SK-MEL-5 (cell line): Measurements from ENCODE around the gene FLCN. TPM values are rescaled to one million over a fixed set of nuclear protein-coding genes. Genes with fewer than 3 reads are reported as not detected.

Experiments
- DNase-seq: peaks from one replicate; pipeline ENCODE4 v3.0.0-alpha.2; 2016; ENCODE audit warnings: low read depth, low spot score
- in situ Hi-C: cut with HindIII; loops from 2 replicates; pipeline ENCODE4 v1.10.0; 2016; ENCODE audit warnings: low sequenced_read_pairs, high pct_unique_total_duplicates, low pct_unique_long_range_greater_than_20kb
- total RNA-seq: library from RNA; depleted of rRNA; stranded (reverse); fragments of >200 nt; shearing (Covaris generic); gene quantifications from 2 replicates; pipeline ENCODE4 v1.2.3, GENCODE V29; 2014

FLCN gene
- total RNA-seq, 1 experiment from 2014 or later, result 37.2 TPM

DNA sequence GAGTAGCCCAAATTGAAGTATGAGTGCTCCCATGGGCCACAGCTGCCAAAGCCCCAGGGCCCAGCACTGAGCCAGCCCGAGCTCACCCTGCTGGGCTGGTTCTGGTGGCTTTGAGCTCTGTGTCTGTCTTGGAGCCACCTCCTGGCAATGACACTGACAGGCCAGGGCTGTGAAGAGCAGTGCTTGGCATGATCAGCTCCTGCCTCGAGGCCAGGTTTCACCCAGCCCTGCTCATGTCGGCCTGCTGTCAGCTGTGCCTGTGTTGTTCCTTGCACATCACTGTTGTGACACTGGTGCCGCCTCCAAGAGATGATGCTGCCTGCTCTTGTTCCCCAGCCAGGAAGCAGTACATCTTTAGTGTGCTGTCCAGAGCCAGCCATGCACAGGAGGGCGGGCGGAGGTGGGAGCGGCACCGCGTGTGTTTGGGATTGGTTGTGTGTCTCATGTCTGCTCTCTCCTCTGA is 56.8 kb downstream of the FLCN start:
- no peak for DNase-seq
- in situ Hi-C loops, result no loop called here

DNA sequence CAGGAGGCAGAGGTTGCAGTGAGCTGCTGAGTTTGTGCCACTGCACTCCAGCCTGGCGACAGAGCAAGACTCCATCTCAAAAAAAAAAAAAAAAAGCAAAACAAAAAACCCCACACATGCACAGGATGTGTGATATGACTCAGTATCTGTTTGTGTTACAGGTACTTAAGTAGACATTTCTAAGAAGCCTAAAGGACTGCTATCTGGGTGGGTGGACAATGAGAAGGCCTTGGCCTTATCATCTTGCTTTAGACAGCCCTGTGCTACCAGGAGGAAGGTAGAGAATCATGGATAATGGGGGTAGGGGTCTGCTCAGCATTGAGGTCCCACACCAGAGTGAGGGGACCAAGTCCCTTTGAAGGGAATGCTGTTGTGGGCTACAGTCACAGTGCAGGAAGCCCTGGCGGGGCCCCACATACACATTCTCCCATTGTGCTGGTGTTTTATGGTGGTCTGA is 57.6 kb downstream of the FLCN start:
- in situ Hi-C loops, result no loop called here
- no peak for DNase-seq

DNA sequence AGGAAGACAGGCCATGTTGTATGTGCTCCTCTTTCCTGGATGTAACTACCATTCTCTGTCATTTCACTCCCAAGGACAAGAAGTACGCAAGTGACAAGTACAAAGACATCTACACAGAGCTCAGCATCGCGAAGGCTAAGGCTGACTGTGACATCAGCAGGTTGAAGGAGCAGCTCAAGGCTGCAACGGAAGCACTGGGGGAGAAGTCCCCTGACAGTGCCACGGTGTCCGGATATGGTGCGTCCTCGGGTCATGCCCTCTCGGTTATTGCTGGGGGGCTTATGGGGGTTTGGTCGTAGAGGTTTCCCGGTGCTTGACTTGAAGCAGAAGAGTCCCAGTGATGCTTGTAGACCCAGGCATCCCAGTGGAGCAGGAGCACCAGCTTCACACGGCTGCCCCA is 59.8 kb downstream of the FLCN start:
- in situ Hi-C loops, result no loop called here
- DNase-seq, result no peak

DNA sequence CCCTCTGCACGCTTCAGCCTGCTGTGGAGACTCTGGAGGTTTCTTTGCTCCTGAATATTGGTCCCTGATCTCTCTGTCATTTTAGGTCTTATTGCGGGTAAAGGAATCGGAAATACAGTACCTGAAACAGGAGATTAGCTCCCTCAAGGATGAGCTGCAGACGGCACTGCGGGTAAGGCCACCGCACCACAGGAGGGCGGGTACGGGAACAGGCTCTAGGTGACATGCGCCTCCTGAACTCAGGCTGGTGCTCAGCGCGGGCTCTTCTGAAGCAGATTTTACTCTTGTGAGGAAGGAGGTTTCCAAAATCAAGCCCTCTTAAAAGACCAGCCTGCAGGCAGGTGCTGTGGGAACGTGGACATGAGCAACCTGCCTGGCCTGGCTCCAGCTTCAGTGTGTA is 60.6 kb downstream of the FLCN start:
- no peak for DNase-seq
- in situ Hi-C loops, result no loop called here

DNA sequence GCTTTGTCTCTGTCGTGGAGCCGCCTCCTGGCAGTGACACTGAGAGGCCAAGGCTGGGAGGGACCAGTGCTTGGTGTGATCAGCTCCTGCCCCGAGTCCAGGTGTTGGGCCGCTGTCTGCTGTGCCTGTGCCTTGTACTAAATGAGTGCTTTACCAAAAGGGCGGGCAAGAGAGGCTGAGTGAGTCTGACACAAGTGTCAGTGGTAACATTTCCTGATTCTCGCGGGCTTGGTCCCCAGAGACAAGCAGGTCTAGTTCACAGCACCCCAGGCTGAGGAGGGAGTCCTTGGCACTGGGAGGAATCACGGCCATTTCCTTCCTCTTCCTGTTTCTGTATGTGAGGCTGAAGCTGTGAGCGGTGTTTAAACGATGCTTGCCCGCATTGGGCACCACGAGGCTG is 61.1 kb downstream of the FLCN start:
- DNase-seq, result no peak
- in situ Hi-C loops, result no loop called here

DNA sequence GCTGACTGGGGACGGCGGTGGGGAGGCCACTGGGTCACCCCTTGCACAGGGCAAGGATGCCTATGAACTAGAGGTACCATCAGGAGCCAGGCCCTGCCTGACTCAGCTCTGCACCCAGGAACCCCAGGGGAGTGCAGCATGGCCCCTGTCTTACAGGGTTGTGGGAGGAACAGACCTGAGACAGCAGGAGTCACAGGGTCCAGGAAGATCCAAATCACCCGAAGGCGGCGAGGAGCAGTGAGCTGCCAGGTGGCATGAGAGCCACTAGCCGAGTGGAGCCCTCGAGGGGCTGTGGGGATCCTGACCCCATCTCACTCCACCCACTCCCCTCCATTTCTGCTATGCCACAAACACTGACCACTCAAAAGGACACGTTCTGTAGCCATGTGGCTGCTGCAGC is 61.6 kb downstream of the FLCN start:
- DNase-seq, result no peak
- in situ Hi-C loops, result no loop called here

DNA sequence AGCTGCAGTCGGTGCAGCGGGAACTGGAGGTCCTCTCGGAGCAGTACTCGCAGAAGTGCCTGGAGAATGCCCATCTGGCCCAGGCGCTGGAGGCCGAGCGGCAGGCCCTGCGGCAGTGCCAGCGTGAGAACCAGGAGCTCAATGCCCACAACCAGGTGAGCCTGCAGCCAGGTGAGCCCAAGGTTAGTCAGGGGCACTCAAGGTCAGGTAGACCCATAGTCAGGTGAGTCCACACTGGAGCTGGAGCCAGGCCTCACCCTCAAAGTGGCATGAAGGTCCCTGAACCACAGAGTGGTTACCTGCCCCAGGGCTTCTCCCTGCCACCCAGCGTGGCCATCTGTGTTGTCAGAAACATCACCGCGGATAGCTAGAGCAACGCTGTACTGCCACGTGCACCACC is 63.0 kb downstream of the FLCN start:
- in situ Hi-C loops, result no loop called here
- no peak for DNase-seq

DNA sequence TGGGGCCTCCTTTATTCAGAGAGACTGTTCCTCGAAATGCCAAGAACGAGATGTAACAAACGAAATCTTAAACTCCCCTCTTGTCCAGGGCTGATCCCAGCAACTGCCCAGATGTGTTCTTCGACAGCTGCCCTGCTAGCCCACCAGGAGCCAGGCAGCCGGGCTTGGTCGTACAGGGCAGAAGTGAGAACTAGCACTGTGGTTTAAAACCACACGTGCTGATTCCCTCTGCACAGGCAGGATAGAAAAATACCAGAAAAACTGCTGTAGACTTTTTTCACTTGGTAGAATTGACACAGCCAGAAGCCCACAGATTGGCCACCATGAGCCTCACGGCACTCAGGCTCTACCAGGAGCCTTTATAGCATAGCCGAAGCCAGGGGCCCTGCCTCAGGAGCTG is 64.0 kb downstream of the FLCN start:
- in situ Hi-C loops, result no loop called here
- DNase-seq, result no peak

DNA sequence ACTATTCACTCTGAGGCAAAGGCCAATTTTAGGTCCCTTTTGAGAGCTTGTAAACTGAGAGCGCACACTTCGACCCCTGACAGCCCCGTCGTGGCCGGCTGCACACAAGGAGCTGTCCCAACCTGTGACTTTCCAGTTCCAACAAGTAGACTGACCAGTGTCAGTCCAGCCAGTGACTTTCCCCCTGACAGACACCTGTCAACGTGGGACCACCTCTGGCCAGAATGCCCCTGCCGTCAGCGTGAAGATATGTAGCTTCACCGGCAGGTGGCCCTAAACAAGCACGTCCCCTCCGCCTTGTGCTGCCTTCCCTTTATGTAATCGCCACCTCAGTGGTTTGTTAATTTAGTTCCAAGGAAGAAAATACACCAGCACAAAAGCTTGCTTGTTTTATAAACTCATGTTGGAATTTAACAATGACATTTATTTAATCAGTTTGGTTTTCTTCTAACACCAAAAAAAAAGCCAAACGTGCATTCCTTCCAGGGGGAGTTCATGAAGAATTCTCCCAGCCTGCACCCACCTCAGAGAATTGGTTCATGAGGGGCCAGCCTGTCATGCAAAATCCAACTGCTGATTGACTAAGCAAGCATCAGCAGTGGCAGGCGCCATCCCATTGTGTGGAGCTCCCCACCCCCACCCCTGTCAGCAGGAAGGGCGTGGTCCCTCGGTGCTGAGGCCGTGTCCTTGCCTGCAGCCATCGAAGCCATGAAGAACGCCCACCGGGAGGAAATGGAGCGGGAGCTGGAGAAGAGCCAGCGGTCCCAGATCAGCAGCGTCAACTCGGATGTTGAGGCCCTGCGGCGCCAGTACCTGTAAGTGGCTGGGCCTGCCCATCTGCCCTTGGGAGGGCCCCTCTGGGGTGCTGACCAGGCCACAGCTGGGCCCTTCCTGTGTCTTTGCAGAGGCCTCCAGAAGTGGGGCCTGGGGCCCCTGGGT is 64.7 kb downstream of the FLCN start:
- no peak for DNase-seq
- in situ Hi-C loops, result no loop called here

DNA sequence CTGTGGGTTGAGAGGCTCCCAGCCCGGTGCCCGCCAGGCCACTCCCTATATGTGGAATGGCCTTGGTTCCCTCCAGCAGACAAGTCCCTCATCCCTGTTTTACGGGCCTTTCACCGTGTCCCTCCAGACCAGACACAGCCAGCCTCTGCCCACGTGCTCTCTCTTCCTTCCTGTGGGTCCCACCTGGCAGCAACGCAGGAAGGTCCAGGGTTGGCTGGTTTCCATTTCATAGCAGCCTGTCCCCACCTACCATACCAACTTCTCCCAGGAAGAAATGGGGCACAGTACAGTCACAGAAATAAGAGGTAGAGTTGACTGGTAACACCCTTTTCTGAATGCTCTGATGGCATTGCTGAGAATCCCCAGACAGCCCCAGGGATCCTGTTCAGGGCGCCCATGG is 65.8 kb downstream of the FLCN start:
- DNase-seq, result no peak
- in situ Hi-C loops, result no loop called here

DNA sequence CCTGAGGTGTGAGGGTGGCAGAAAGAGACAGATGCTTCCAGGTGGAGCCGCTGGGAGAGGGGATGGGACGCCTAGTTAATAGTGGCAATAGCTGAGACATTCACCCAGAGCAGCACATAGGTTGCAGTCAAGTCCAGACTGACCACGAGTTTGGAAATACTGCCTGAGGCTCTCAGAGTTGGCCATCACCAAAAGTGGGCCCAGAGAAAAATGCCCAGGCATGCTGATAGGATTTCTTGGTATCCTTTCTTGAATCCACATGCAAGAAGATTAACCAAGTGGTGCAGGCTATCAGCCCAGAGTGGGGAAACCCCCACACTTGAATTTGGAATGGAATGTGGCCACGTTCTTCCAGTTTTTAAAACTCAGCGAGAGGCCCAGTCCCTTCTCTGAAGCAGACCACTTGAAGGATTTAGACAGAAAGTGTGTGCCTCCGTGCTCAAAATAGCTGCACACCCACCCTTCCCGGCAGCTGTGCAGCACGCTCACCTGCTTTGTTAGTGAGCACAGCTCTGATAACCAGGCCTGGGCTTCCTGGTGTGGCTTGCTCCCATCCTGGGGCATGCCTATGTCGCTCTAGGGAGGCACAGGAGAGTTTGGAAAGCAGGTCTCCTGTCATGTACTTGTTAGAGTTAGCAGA is 66.5 kb downstream of the FLCN start:
- no peak for DNase-seq
- in situ Hi-C loops, result no loop called here

DNA sequence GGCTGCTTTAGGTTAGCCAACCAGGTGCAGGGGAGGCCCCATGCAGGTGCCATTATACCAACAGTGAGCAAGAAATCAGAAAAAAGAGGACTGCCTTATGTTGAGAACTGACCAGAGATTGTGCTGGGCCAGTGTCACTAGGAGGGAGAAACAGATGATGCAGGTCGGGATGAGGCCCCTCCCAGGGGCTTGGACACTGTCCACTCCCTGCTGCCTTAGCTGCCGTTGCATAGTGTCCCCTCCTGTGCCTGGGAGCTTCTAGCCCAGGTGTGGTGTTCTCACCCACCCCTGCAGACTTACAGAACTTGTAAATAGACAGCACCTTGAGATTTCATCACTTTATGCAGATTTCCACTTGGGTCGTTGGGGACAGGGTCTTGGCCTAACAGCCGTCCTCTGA is 67.6 kb downstream of the FLCN start:
- DNase-seq, result no peak
- in situ Hi-C loops, result no loop called here

DNA sequence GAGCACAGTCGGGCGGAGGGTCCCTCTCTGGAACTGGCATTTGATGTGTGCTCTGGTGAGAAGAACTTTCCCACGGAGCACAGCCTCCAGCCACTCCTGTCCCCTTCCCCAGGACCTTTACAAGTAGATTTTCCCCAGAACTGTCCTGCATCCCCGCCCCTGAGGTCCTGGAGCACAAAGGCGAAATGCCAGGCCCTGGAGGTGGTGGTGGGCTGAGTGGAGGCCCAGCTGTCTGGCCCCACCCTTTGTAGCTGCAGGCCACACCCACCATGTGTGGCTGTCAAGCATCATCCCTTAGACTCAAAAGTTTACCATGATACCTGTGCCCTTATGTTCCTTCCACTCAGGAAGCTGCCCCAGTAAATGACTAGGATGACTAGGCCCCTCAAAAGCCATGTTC is 68.6 kb downstream of the FLCN start:
- in situ Hi-C loops, result no loop called here
- DNase-seq, result no peak

DNA sequence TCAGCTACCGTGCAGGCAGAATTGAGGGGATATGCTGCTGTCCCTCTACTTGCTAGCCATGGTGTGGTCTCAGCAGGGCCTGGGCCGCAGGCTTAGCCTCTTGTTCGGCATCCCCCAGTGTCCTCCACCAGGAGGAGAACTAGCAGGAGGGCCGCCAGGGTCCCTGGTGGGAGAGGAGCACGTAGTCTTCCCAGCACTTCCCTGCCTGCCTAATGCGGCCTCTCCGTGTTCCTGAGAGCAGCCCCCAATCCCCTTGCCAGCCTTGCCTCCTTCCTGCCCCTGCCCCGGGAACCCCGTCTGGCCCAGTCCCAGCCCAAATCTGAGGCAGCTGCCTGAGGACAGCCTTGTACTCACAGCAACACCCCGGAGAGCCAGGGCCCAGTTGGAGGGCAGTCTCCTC is 69.0 kb downstream of the FLCN start:
- in situ Hi-C loops, result no loop called here

DNA sequence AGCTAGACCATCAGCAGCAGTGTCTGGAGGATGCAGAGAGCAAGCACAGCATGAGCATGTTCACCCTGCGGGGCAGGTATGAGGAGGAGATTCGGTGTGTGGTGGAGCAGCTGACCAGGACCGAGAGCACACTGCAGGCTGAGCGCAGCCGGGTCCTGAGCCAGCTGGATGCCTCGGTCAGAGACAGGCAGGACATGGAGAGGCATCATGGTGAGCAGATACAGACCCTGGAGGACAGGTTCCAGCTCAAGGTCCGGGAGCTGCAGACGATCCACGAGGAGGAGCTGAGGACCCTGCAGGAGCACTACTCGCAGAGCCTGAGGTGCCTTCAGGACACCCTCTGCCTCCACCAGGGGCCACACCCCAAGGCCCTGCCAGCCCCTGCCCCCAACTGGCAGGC is 69.6 kb downstream of the FLCN start:
- in situ Hi-C loops, result no loop called here

More for the DNA sequence above, 69.0 kb downstream of the FLCN start:
- DNase-seq, result no peak

DNA sequence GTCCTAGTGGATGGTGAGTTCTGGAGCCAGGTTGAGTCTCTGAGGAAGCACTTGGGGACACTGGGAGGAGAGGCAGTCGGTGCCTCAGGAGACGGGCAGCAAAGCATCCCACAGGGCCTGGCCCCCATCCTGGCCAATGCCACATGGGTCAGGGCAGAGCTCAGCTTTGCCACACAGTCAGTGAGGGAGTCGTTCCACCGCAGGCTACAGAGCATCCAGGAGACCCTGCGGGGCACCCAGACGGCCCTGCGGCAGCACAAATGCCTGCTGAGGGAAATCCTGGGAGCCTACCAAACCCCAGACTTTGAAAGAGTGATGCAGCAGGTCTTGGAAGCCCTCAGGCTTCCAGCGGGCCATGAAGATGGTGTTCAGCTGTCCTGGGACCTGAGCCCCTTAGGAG is 70.5 kb downstream of the FLCN start:
- in situ Hi-C loops, result no loop called here
- no peak for DNase-seq

More for the DNA sequence above, 69.6 kb downstream of the FLCN start:
- no peak for DNase-seq

DNA sequence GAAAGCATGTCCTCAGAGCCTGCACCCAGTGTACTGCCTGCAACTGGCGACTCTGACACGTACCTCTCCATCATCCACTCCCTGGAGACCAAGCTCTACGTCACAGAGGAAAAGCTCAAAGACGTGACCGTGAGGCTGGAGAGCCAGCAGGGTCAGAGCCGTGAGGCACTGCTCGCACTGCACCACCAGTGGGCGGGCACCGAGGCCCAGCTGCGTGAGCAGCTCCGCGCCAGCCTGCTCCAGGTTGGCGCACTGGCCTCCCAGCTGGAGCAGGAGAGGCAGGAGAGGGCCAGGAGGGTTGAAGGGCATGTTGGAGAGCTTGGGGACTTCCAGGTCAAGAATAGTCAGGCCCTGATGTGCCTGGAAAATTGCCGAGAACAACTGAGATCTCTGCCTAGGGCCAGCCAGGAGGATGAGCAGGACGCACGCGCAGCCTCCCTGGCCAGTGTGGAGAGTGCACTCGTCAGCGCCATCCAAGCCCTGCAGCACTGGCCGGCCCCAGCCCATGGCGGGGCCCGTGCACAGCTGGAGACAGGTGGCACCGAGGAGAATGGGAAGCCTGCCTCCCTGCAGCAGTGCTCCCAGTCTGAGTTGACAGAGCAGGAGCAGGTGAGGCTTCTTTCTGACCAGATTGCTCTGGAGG is 71.2 kb downstream of the FLCN start:
- in situ Hi-C loops, result no loop called here
- DNase-seq, result no peak

DNA sequence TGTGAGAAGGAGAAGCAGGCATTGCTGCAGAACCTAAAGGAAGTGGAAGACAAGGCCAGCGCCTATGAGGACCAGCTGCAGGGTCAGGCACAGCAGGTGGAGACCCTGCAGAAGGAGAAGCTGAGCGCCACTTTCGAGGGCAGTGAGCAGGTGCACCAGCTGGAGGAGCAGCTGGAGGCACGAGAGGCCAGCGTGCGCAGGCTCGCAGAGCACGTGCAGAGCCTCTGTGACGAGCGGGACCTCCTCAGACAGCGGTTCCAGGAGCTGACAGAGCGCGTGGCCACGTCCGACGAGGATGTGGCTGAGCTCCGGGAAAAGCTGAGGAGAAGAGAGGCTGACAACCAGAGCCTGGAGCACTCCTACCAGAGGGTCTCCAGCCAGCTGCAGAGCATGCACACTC is 72.3 kb downstream of the FLCN start:
- in situ Hi-C loops, result no loop called here
- no peak for DNase-seq
